Large intestine (tissue), 3 donors: ENCODE measurements around the gene ELAVL3. TPM values are rescaled to one million over a fixed set of nuclear protein-coding genes. Genes with fewer than 3 reads are reported as not detected.
"Not testable (repeated sequence)": the region's sequence is repeated elsewhere in the genome, so short reads cannot be mapped to it uniquely, and the experiment has no call there.

ENCODE experiments used
- DNase-seq, 2 donors: peaks; one replicate each; pipeline versions ENCODE4 v3.0.0 to v3.0.0-alpha.2; 2013
- H3K27ac ChIP-seq: one replicate; pipeline ENCODE4 v1.5.1; 2013; ENCODE audit warnings: low read length
- H3K27me3 ChIP-seq: 2 replicates; pipeline ENCODE4 v1.6.1; 2013; ENCODE audit warnings: low read length; ENCODE audit not compliant: control insufficient read depth, insufficient read depth
- H3K36me3 ChIP-seq: 2 replicates; pipeline ENCODE4 v1.6.1; 2013; ENCODE audit warnings: low read length; ENCODE audit not compliant: control insufficient read depth, insufficient read depth
- H3K4me1 ChIP-seq: one replicate; pipeline ENCODE4 v1.6.1; 2013; ENCODE audit warnings: low read length; ENCODE audit not compliant: control insufficient read depth, insufficient read depth
- H3K4me3 ChIP-seq: one replicate; pipeline ENCODE4 v1.5.1; 2013; ENCODE audit warnings: low read length
- H3K9me3 ChIP-seq: one replicate; pipeline ENCODE4 v1.6.1; 2013; ENCODE audit warnings: mild to moderate bottlenecking, low read depth, low read length, moderate library complexity; ENCODE audit not compliant: control insufficient read depth
- WGBS: methylation state at CpG from one replicate; pipeline ENCODE4 v1.1.5; 2013; ENCODE audit warnings: low lambda C conversion rate; ENCODE audit not compliant: insufficient coverage; 5-methylcytosine and 5-hydroxymethylcytosine counted together
- polyA plus RNA-seq: library from polyadenylated mRNA; unstranded; fragments of 120-200 nt; gene quantifications from one replicate; pipeline ENCODE4 v1.2.1, GENCODE V29; 2013

ELAVL3 gene
- polyA plus RNA-seq, 1 donor = 4.2 TPM

GRCh38 chr19:11475861-11476260, 5.0 kb downstream of the ELAVL3 start:
- WGBS = no CpG with 5 or more reads among the region's 8 CpGs
- Histone ChIP-seq H3K36me3 (no peaks in the 10 kb centered on the region), H3K4me1 (peaks cover 3% of the 10 kb centered on the region), H3K9me3 (peaks cover 6% of the 10 kb centered on the region), H3K4me3 (no peak overlapping the region), H3K27me3 (peaks cover 37% of the 10 kb centered on the region), H3K27ac (no peak overlapping the region)
- DNase-seq = no peak

DNA sequence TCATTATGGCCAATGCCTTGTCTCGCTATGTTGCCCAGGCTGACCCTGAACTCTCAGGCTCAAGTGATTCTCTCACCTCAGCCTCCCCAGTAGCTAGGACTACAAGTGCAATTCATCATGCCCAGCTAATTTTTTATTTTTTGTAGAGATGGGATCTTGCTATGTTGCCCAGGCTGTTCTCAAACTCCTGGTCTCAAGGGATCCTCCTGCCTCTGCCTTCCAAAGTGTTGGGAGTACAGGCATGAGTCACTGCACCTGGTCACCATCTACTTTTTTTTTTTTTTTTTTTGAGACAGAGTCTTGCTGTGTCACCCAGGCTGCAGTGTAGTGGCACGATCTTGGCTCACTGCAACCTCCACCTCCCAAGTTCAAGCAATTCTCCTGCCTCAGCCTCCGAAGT, 5.5 kb downstream of the ELAVL3 start:
- H3K27ac ChIP-seq, DNase-seq, H3K9me3 ChIP-seq, H3K4me3 ChIP-seq, H3K36me3 ChIP-seq, H3K4me1 ChIP-seq: not testable (repeated sequence)
- H3K27me3 ChIP-seq = peaks cover 32% of the 10 kb centered on the region
- WGBS = no CpG with 5 or more reads among the region's 3 CpGs

GRCh38 chr19:11473725-11474124, 7.1 kb downstream of the ELAVL3 start:
- 60% methylated on average over 1 of the region's 4 CpGs for WGBS
- Histone ChIP-seq H3K27me3 (peaks cover 17% of the 10 kb centered on the region), H3K4me1 (no peaks in the 10 kb centered on the region), H3K4me3 (no peak overlapping the region), H3K9me3 (no peaks in the 10 kb centered on the region), H3K27ac (no peak overlapping the region), H3K36me3 (no peaks in the 10 kb centered on the region)
- no peak for DNase-seq

DNA sequence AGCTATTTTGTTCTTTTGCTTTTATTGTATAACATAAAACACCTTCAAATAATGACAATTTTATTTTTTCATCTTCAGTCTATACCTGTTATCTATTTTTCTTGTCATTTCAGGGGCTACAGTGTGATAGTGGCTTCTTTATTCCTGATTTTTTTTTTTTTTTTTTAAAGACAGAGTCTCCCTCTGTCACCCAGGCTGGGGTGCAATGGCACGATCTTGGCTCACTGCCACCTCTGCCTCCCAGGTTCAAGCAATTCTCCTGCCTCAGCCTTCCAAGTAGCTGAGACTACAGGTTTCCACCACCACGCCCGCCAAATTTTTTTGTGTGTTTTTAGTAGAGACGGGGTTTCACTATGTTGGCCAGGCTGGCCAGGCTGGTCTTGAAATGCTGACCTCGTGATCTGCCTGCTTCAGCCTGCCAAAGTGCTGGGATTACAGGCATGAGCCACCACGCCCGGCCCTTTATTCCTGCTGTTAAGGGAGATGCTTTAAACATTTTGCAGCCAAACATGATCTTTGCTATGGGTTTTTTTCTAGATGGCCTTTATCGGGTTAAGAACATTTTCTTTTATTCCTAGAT, 12.5 kb downstream of the ELAVL3 start:
- H3K27me3 ChIP-seq, DNase-seq, H3K4me1 ChIP-seq, H3K9me3 ChIP-seq, H3K36me3 ChIP-seq, H3K4me3 ChIP-seq, H3K27ac ChIP-seq: not testable (repeated sequence)
- 82% methylated on average over 4 of the region's 8 CpGs for WGBS

GRCh38 chr19:11465600-11465999, 15.2 kb downstream of the ELAVL3 start:
- DNase-seq = no peak
- Histone ChIP-seq H3K36me3 (no peaks in the 10 kb centered on the region), H3K27me3 (no peaks in the 10 kb centered on the region), H3K9me3 (no peaks in the 10 kb centered on the region), H3K4me3 (no peak overlapping the region), H3K4me1 (no peaks in the 10 kb centered on the region), H3K27ac (no peak overlapping the region)
- WGBS = no CpG with 5 or more reads among the region's 8 CpGs

- no peak overlapping the region for H3K27ac ChIP-seq
- no peaks in the 10 kb centered on the region for H3K4me1 ChIP-seq
- H3K4me3 ChIP-seq = no peak overlapping the region
- no peaks in the 10 kb centered on the region for H3K9me3 ChIP-seq
- no peaks in the 10 kb centered on the region for H3K27me3 ChIP-seq
- no CpG with 5 or more reads among the region's 11 CpGs for WGBS
- DNase-seq = no peak
- H3K36me3 ChIP-seq = no peaks in the 10 kb centered on the region
Measured at GRCh38 chr19:11464333-11465265, 16.2 kb downstream of the ELAVL3 start.

DNA sequence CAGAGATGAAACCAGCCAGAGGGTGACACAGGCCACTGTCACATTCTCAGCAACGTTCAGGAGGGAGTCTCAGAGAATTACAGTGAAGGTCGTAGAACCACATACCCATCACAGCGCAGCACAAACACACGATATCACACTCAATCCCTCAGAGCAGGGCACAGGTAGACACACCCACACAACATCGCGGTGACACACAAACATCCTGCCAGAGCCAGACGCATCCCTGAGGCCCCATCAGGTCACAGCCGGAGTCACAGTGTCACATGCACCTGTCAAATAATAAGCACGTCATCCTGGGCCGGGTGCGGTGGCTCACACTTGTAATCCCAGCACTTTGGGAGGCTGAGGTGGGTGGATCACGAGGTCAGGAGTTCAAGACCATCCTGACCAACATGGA, 17.5 kb downstream of the ELAVL3 start:
- DNase-seq = no peak
- Histone ChIP-seq H3K27ac (no peak overlapping the region), H3K27me3 (no peaks in the 10 kb centered on the region), H3K4me3 (no peak overlapping the region), H3K36me3 (no peaks in the 10 kb centered on the region), H3K4me1 (no peaks in the 10 kb centered on the region), H3K9me3 (no peaks in the 10 kb centered on the region)
- no CpG with 5 or more reads among the region's 12 CpGs for WGBS

- DNase-seq = no peak
- no CpG with 5 or more reads among the region's 2 CpGs for WGBS
- H3K36me3 ChIP-seq = no peaks in the 10 kb centered on the region
- H3K9me3 ChIP-seq = no peaks in the 10 kb centered on the region
- peaks cover 8% of the 10 kb centered on the region for H3K27me3 ChIP-seq
- H3K4me1 ChIP-seq = no peaks in the 10 kb centered on the region
- no peak overlapping the region for H3K4me3 ChIP-seq
- no peak overlapping the region for H3K27ac ChIP-seq
Measured at GRCh38 chr19:11461453-11461852, 19.4 kb downstream of the ELAVL3 start.

- no peak for DNase-seq
- H3K27ac ChIP-seq = no peak overlapping the region
- H3K36me3 ChIP-seq = no peaks in the 10 kb centered on the region
- WGBS = no CpG with 5 or more reads among the region's 4 CpGs
- H3K4me1 ChIP-seq = no peaks in the 10 kb centered on the region
- H3K27me3 ChIP-seq = peaks cover 8% of the 10 kb centered on the region
- H3K4me3 ChIP-seq = no peak overlapping the region
- no peaks in the 10 kb centered on the region for H3K9me3 ChIP-seq
Measured at GRCh38 chr19:11460207-11460606, 20.6 kb downstream of the ELAVL3 start.

DNA sequence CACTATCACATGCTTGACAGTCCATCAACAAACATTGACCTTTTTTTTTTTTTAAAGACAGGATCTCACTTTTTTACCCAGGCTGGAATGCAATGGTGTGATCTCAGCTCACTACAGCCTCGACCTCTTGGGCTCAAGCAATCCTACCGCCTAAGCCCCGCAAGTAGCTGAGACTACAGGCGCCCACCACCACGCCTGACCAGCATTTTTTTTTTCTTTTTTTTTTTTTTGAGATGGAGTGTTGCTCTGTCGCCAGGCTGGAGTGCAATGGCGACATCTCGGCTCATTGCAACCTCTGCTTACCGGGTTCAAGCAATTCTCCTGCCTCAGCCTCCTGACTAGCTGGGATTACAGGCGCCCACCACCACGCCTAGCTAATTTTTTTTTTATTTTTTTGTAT, 21.9 kb downstream of the ELAVL3 start:
- not testable (repeated sequence) for H3K4me1 ChIP-seq, H3K27me3 ChIP-seq, H3K4me3 ChIP-seq, H3K27ac ChIP-seq, H3K9me3 ChIP-seq, H3K36me3 ChIP-seq, DNase-seq
- no CpG with 5 or more reads among the region's 11 CpGs for WGBS
